ENCODE data around the gene CENPP.

DNA sequence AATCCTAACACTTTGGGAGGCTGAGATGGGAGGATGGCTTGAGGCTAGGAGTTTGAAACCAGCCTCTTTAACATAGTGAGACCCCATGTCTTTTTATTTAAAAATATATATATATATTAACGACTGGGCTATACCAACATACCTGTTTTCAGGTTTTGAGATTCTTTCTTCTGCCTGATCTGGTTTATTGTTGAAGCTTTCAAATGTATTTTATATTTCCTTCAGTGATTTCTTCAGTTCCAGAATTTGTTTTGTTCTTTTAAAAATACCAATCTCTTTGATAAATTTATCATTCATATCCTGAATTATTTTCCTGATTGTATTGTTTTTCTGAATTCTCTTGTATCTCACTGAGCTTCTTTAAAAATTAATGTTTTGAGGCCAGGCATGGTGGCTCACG lies 47.4 kb downstream of the CENPP start:
- TF ChIP-seq EZH2 (IDR thresholded peaks at IDR 0.05; ENCODE audit: insufficient read depth, low read length), result no peak
- TF ChIP-seq, protein P1, sequence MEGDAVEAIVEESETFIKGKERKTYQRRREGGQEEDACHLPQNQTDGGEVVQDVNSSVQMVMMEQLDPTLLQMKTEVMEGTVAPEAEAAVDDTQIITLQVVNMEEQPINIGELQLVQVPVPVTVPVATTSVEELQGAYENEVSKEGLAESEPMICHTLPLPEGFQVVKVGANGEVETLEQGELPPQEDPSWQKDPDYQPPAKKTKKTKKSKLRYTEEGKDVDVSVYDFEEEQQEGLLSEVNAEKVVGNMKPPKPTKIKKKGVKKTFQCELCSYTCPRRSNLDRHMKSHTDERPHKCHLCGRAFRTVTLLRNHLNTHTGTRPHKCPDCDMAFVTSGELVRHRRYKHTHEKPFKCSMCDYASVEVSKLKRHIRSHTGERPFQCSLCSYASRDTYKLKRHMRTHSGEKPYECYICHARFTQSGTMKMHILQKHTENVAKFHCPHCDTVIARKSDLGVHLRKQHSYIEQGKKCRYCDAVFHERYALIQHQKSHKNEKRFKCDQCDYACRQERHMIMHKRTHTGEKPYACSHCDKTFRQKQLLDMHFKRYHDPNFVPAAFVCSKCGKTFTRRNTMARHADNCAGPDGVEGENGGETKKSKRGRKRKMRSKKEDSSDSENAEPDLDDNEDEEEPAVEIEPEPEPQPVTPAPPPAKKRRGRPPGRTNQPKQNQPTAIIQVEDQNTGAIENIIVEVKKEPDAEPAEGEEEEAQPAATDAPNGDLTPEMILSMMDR (IDR thresholded peaks at IDR 0.05; ENCODE audit: insufficient read depth, low read depth, low read length), result no peak

Measured in astrocyte (in vitro differentiated cells and primary cell).